Smooth muscle cell of the umbilical artery (primary cell): ENCODE data around the gene DENR. TPM values are rescaled to one million over a fixed set of nuclear protein-coding genes. Genes with fewer than 3 reads are reported as not detected.

Experiments used
- total RNA-seq: library from RNA; depleted of rRNA; stranded (reverse); fragments of >200 nt; gene quantifications from 2 replicates; pipeline ENCODE4 v1.2.3, GENCODE V29; 2014

Gene DENR, protein sequence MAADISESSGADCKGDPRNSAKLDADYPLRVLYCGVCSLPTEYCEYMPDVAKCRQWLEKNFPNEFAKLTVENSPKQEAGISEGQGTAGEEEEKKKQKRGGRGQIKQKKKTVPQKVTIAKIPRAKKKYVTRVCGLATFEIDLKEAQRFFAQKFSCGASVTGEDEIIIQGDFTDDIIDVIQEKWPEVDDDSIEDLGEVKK
- total RNA-seq: 26.1 and 36.2 TPM in 2 replicates

DNA sequence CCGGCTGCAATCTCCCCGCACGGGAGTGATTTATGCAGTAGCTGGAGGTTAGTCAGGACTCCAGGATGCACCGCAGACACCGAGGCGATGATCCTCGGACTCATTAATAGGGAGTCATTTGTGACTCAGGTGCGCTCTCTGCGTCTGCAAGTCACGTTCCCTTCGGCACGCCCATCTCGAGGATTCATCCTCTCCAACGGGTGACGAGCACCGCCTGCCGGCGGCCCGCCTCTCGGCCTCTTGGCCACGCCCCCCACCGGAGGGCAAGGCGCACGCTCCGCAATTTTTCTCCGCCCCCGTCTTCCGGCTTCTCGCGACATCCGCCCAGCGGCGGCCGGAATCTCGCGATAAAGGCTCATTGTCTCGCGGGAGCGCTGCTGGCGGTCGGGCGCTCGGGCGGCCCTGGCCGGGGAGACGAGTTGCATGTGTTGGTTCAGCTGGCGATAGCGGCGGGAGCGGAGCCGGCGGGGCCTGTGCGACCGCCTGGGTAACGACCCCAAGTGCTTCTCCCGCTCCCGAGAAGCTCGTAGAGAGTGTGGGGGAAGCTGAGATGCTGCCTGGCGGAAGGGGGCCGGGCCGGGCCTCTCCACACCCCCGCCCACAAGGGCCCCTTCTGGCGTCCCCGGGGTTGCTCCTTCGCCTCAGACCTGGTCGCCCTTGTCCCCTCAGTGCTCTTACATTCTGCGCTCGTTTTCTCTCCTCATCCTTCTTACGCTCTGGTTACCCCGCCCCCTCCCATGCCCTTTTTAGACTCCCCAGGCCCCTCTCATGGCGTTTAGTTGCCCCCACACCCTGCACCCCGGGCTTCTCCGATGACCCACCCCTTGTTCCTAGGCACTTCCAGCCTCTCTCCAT lies at the start of gene DENR:
DENR (plus strand) TSS at position 361 of the 855 bp plus-strand sequence. CDS start 878 bp downstream, outside the sequence.

DNA sequence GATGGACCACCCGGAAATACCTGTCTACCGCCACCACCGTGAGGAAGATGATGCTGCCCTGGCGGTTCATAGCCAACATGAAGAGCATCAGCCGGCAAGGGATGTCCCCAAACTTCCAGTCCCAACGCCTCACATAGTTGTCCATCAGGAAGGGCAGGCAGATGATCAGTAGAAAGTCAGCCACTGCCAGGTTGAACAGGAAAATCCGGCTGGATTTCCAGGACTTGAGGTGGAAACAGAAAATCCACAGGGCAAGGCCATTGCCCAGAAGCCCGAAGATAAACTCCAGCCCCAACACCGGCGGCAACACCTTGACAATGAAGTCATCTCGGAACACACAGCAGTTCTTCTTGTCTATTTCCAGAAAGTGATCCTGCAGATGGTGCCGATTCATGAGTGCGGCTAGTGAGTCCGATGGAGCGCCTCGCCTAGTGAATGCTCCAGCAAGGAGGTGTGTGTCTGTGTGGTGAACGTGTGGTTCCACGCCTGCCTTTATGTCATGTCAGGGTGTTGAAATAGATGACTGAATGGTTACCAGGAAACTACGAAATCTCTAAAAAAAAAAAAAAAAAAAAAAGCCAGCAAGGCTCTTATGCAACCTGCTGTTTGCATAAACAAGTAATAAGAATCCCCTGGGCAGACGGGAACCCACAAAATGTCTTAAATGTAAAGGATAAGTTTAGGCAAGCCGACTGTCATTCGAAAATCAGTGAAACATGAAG lies 49.6 kb upstream of the DENR start, which contains the start of gene HCAR2:
HCAR2 (minus strand) TSS at position 468 of the 722 bp plus-strand sequence; CDS start at position 394, 74 bp downstream.

GRCh38 chr12:122716658-122717057 lies 36.0 kb upstream of the DENR start, which contains the start of gene HCAR3:
TSS of gene HCAR3 (minus strand) at chr12:122716811. CDS start at chr12:122716737, 74 bp downstream.

DNA sequence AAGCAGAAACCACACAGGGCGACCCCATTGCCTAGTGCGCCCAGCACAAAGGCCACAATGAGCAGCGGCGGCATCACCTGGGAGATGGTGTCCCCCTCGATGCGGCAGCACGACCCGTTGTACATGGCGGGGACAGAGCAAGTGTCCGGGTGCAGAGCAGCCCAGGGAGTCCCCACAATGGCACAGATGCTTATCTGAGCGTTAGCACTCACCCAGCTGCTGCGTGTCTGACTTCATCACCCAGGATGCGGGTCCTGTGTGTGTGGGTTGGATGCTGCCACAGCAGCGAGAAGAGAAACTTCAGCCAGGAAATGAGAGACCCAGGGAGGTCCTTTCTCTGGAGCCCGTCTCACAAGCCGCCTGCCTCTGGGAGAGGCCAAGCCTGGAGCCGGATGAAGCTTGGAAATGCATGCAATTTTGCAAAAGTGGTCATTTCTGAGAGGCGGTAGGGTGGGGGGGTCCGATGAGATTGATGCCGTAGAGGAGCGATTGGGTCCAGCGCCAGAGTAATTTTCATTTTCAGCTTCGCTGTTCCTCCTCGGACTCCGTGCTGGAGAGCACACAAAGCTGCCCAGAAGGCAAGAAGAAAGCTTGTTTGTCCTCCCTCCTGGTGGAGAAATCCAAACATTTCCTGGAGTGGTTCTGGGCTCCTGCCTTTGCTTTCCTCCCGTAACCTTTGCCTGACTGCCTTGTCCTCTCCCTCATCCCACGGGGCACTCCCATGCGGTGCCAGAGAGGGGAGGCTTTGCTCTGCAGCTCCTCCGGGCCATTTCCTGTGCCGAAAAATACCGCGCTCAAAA lies 22.2 kb upstream of the DENR start, which contains the start of gene HCAR1:
HCAR1 (minus strand) TSS at position 630 of the 800 bp plus-strand sequence; CDS start at position 125, 505 bp downstream.

Other genes with a start within 250 kb of the DENR start
- 45.2 and 49.6 TPM in 2 replicates for gene RSRC2, start 225.9 kb upstream of the DENR start, total RNA-seq
- gene KNTC1, start 225.6 kb upstream of the DENR start, total RNA-seq: 8.6 and 25.7 TPM in 2 replicates
- not detected in 2 replicates for gene HCAR2, start 49.5 kb upstream of the DENR start, total RNA-seq
- gene HCAR3, start 36.0 kb upstream of the DENR start, total RNA-seq: not detected in 2 replicates
- not detected in 2 replicates for gene HCAR1, start 22.0 kb upstream of the DENR start, total RNA-seq
- 0.89 and 0.97 TPM in 2 replicates for gene CCDC62, start 21.7 kb downstream of the DENR start, total RNA-seq
- gene HIP1R, start 82.6 kb downstream of the DENR start, total RNA-seq: 5.9 and 12.6 TPM in 2 replicates
- 14.3 and 19.3 TPM in 2 replicates for gene VPS37B, start 143.3 kb downstream of the DENR start, total RNA-seq
- gene ABCB9, start 213.6 kb downstream of the DENR start, total RNA-seq: 8.9 and 9.2 TPM in 2 replicates
- 8.6 and 10.1 TPM in 2 replicates for gene OGFOD2, start 222.4 kb downstream of the DENR start, total RNA-seq
- 105 and 114 TPM in 2 replicates for gene ARL6IP4, start 227.9 kb downstream of the DENR start, total RNA-seq